Measurements from ENCODE around the gene DGKH. TPM values are rescaled to one million over a fixed set of nuclear protein-coding genes. Genes with fewer than 3 reads are reported as not detected.

DGKH gene
- total and polyA plus RNA-seq, 7 donors = 0.42 to 4.6 (median 2.1) TPM

GRCh38 chr13:42274386-42275097 lies 226.1 kb downstream of the DGKH start:
- no peak for ATAC-seq
- WGBS, 3 donors = 82 to 90% (median 86%) methylated on average over 10 of the region's 10 CpGs

DNA sequence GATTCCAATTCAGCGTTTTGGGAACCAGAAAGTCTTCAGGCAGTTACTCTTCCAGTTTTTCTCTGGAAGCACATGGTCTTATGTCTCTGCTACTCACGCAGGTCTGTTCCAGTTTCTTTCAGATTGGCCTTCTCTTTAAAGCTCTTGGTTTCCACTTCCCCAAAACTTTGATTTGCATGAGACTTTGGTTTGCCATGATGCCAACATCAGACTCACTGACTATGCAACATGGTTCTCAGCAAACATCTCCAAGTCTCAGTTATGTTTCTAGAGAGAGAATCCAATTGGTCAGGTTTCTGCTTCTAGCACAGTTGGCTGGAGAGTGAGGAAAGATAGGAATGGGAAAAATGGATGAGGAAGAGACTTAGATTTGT lies 226.6 kb downstream of the DGKH start:
- DNase-seq (no peak), ATAC-seq (no peak)
- Histone ChIP-seq H3K9me3 (no peaks in the 10 kb centered on the region), H3K27me3 (ENCODE audit: insufficient read depth in 3 of 3, low read length in 2 of 3) (no peaks in the 10 kb centered on the region), H3K36me3 (ENCODE audit: insufficient read depth in 1 of 2, low read depth in 1 of 2) (no peaks in the 10 kb centered on the region), H3K4me1 (peaks cover 6% of the 10 kb centered on the region), H3K4me3 (no peak overlapping the region), H3K27ac (no peak overlapping the region)
- intact Hi-C loops (cut with DNase I) = no loop called here
- 68 to 77% (median 75%) methylated on average over 2 of the region's 2 CpGs for WGBS, 3 donors
- TF ChIP-seq, protein P1, sequence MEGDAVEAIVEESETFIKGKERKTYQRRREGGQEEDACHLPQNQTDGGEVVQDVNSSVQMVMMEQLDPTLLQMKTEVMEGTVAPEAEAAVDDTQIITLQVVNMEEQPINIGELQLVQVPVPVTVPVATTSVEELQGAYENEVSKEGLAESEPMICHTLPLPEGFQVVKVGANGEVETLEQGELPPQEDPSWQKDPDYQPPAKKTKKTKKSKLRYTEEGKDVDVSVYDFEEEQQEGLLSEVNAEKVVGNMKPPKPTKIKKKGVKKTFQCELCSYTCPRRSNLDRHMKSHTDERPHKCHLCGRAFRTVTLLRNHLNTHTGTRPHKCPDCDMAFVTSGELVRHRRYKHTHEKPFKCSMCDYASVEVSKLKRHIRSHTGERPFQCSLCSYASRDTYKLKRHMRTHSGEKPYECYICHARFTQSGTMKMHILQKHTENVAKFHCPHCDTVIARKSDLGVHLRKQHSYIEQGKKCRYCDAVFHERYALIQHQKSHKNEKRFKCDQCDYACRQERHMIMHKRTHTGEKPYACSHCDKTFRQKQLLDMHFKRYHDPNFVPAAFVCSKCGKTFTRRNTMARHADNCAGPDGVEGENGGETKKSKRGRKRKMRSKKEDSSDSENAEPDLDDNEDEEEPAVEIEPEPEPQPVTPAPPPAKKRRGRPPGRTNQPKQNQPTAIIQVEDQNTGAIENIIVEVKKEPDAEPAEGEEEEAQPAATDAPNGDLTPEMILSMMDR (IDR thresholded peaks at IDR 0.05) = no peak

More at GRCh38 chr13:42274386-42275097, 226.1 kb downstream of the DGKH start:
- Histone ChIP-seq H3K27ac (no peak overlapping the region), H3K36me3 (ENCODE audit: insufficient read depth in 1 of 2, low read depth in 1 of 2) (no peaks in the 10 kb centered on the region), H3K4me1 (peaks cover 6% of the 10 kb centered on the region), H3K4me3 (no peak overlapping the region), H3K9me3 (no peaks in the 10 kb centered on the region), H3K27me3 (ENCODE audit: insufficient read depth in 3 of 3, low read length in 2 of 3) (no peaks in the 10 kb centered on the region)
- DNase-seq = no peak
- TF ChIP-seq, protein P1 (IDR thresholded peaks at IDR 0.05) = no peak
- intact Hi-C loops (cut with DNase I) = no loop called here

DNA sequence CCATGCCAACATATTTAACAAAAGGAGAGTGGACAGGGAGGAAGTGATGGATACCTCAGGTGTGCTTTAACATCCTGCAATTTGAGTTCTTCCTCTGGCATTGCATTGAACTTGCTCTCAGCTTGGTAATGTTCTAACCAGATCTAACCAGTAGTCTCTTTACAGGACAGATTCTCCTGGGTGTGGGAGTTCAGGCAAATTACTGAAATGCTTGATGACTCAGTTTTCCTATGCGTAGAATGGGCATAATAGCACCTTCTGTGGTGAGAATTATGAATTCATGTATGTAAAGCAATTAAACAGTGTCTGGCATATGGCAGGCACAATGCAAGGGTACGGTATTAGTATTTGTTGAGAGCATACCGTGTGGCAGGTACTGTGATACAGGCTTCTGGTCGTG lies 227.1 kb downstream of the DGKH start:
- H3K27me3 ChIP-seq (ENCODE audit: insufficient read depth in 3 of 3, low read length in 2 of 3) = no peaks in the 10 kb centered on the region
- peaks cover 6% of the 10 kb centered on the region for H3K4me1 ChIP-seq
- H3K4me3 ChIP-seq = no peak overlapping the region
- TF ChIP-seq, protein P1 (IDR thresholded peaks at IDR 0.05) = no peak
- ATAC-seq (no peak), DNase-seq (no peak)
- no peaks in the 10 kb centered on the region for H3K36me3 ChIP-seq (ENCODE audit: insufficient read depth in 1 of 2, low read depth in 1 of 2)
- intact Hi-C loops (cut with DNase I) = no loop called here
- no peaks in the 10 kb centered on the region for H3K9me3 ChIP-seq
- H3K27ac ChIP-seq = no peak overlapping the region
- WGBS, 3 donors = 97 to 99% (median 99%) methylated on average over 4 of the region's 4 CpGs

DNA sequence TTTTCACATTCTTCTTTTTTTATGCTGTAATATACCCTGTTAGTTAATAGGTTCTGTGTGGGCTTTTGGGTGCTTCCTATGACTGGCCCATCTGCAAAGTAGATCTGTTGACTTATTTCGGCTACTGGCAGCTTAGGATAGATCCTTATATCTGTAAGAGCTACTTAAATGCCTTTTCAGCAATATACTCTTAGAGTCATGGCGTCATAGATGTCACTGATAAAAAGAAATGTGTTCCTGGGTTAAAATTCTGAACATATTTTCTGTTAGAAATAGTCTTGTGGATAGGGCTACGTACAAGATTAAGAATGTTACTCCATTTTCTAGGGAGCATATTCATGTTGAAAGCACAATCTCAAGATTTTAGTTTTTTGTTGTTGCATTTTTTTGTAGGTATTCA lies 228.2 kb downstream of the DGKH start:
- Histone ChIP-seq H3K27ac (no peak overlapping the region), H3K4me3 (no peak overlapping the region), H3K36me3 (ENCODE audit: insufficient read depth in 1 of 2, low read depth in 1 of 2) (no peaks in the 10 kb centered on the region), H3K9me3 (no peaks in the 10 kb centered on the region), H3K4me1 (peaks cover 6% of the 10 kb centered on the region), H3K27me3 (ENCODE audit: insufficient read depth in 3 of 3, low read length in 2 of 3) (no peaks in the 10 kb centered on the region)
- 88 to 92% (median 91%) methylated on average over 3 of the region's 3 CpGs for WGBS, 3 donors
- ATAC-seq (no peak), DNase-seq (no peak)
- intact Hi-C loops (cut with DNase I) = no loop called here
- TF ChIP-seq, protein P1 (IDR thresholded peaks at IDR 0.05) = no peak

All from psoas muscle (tissue), 8 donors.